Subcutaneous abdominal adipose tissue (tissue), 5 donors: ENCODE results near the gene SLC28A2.

Experiments used
- H3K27ac ChIP-seq: one replicate; pipeline ENCODE4 v1.7.0; 2013; ENCODE audit warnings: low read depth, mild to moderate bottlenecking, inconsistent platforms, low read length, moderate library complexity
- H3K27me3 ChIP-seq, 5 donors: one replicate each; pipeline ENCODE4 v1.7.0; 2013; ENCODE audit warnings: low read length in 5 of 5, inconsistent platforms in 1 of 5; ENCODE audit not compliant: control insufficient read depth in 5 of 5, insufficient read depth in 4 of 5
- H3K36me3 ChIP-seq, 5 donors: one replicate each; pipeline ENCODE4 v1.7.0; 2013; ENCODE audit warnings: low read length in 5 of 5; ENCODE audit not compliant: control insufficient read depth in 5 of 5, insufficient read depth in 5 of 5
- H3K4me1 ChIP-seq, 5 donors: one replicate each; pipeline ENCODE4 v1.7.0; 2013; ENCODE audit warnings: low read length in 5 of 5, mild to moderate bottlenecking in 3 of 5, moderate library complexity in 1 of 5; ENCODE audit not compliant: control insufficient read depth in 5 of 5, insufficient read depth in 5 of 5
- H3K4me3 ChIP-seq, 5 donors: one replicate each; pipeline ENCODE4 v1.7.0; 2013; ENCODE audit warnings: low read length in 5 of 5, low read depth in 1 of 5
- H3K9ac ChIP-seq, 5 donors: one replicate each; pipeline ENCODE4 v1.7.0; 2013; ENCODE audit warnings: low read length in 5 of 5, mild to moderate bottlenecking in 4 of 5, moderate library complexity in 3 of 5
- H3K9me3 ChIP-seq, 5 donors: one replicate each; pipeline ENCODE4 v1.7.0; 2013; ENCODE audit warnings: low read length in 5 of 5; ENCODE audit not compliant: control insufficient read depth in 5 of 5
- donor health status: healthy.
- donor health status: healthy.
- donor health status: healthy.
- donor health status: healthy.
- donor health status: healthy.

The SLC28A2 gene

DNA sequence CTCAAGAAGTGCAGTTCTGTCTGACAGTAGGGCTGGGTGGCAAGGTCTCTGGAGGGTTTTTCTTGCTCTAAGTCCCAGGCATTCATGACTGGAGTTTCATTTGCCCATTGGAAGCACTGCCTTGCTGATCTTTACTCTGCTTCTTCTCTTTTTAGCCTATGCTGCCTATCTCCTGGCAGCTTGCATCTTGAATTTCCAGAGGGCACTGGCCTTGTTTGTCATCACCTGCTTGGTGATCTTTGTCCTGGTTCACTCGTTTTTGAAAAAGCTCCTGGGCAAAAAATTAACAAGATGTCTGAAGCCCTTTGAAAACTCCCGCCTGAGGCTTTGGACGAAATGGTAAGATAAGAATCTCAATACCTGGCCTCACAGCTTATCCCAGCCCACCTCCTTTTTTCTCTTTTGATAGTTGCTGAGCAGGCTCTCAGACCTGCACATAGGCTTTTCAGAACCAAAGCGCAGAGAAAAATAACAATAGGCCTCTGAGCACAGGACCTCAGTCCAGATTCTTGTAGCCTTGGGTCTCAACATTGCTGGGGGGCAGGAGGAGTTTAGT is 10.9 kb downstream of the SLC28A2 start:
- Histone ChIP-seq H3K4me1 (no peaks in the 10 kb centered on the region), H3K36me3 (no peaks in the 10 kb centered on the region), H3K9ac (no peak overlapping the region), H3K27me3 (no peaks in the 10 kb centered on the region), H3K4me3 (no peak overlapping the region), H3K9me3 (peaks cover 0 to 4% (median 3%) of the 10 kb centered on the region in 5 donors), H3K27ac (no peak overlapping the region)

DNA sequence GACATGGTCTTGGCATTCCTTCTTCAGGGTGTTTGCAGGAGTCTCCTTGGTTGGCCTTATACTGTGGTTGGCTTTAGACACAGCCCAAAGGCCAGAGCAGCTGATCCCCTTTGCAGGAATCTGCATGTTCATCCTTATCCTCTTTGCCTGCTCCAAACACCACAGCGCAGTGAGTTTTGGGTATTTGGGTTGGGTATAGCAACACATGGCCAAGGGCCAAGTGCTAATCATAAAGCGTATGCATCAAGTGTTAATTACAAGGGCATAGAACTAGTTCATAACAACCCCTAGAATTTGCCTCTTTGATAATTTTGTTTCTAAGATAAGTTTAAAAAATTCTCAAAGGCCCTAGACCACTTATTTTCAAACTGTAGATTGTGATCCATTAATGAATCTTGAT is 11.8 kb downstream of the SLC28A2 start:
- Histone ChIP-seq H3K9me3 (peaks cover 0 to 4% (median 3%) of the 10 kb centered on the region in 5 donors), H3K27ac (no peak overlapping the region), H3K9ac (no peak overlapping the region), H3K27me3 (no peaks in the 10 kb centered on the region), H3K36me3 (no peaks in the 10 kb centered on the region), H3K4me3 (no peak overlapping the region), H3K4me1 (no peaks in the 10 kb centered on the region)

DNA sequence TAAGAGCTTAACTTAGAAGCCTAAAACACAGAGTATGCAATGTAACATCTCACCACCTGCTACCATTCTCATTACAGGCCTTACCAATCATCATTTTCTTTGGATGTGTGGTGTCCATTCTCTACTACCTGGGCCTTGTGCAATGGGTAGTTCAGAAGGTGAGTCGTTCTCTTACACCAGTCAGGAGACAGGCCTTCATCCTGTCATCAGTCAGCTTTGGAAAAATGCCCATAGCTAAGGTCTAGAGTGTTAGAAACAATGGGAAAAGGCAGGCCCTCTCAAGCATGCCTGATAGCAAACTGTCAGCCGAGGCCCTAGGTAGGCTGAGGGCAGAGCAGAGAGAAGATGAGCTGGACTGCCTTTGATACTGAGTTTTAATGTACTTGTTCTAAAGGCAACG is 13.5 kb downstream of the SLC28A2 start:
- no peak overlapping the region for H3K9ac ChIP-seq
- no peaks in the 10 kb centered on the region for H3K4me1 ChIP-seq
- H3K9me3 ChIP-seq: peaks cover 0 to 4% (median 3%) of the 10 kb centered on the region in 5 donors
- H3K4me3 ChIP-seq: no peak overlapping the region
- no peaks in the 10 kb centered on the region for H3K27me3 ChIP-seq
- no peak overlapping the region for H3K27ac ChIP-seq
- H3K36me3 ChIP-seq: no peaks in the 10 kb centered on the region

DNA sequence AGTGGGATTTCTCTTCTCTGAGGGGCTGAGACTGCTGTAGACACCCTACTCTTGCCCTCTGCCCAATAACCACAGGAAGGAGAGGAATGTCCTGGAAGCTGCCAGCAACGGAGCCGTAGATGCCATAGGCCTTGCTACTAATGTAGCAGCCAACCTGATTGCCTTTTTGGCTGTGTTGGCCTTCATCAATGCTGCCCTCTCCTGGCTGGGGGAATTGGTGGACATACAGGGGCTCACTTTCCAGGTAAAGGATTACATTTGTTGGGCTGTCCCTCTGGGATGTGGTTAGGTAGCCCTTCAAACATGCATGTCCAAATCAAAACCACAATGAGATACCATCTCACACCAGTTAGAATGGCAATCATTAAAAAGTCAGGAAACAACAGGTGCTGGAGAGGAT is 16.1 kb downstream of the SLC28A2 start:
- no peaks in the 10 kb centered on the region for H3K27me3 ChIP-seq
- H3K27ac ChIP-seq: no peak overlapping the region
- H3K4me1 ChIP-seq: no peaks in the 10 kb centered on the region
- H3K9me3 ChIP-seq: peaks cover 0 to 4% (median 3%) of the 10 kb centered on the region in 5 donors
- H3K36me3 ChIP-seq: no peaks in the 10 kb centered on the region
- no peak overlapping the region for H3K4me3 ChIP-seq
- H3K9ac ChIP-seq: no peak overlapping the region

DNA sequence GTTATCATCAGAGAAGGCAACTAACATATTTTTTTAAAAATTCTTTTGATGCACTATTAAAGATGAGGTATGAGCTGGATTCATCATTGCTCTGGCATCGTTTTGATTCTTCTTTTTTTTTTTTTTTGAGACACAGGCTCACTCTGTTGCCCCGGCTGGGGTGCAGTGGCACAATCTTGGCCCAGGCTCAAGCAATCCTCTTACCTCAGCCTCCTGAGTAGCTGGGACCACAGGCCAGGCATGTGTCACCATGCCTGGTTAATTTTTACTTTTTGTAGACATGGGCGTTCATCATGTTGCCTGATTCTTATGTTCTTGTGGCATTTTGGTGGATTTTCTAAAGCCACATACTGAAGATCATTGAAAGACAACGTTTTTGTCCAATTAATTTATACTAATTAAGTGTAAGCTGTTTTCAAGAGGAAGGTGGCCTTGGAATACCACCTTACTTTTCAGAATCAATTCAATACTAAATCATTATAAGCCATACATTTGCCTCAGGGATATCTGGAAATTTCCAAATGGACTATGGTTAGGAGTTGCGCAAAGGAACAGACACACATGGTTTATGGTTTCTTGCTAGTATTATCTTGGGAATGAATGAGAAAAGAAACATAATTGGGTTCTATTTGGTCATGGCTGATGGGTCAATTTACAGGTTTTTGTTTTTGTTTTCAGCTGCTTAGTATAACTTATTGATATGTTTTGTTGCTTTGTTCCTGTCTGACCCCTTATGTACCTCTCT is 22.8 kb downstream of the SLC28A2 start:
- Histone ChIP-seq H3K4me3 (no peak overlapping the region), H3K27ac (no peak overlapping the region), H3K27me3 (no peaks in the 10 kb centered on the region), H3K36me3 (no peaks in the 10 kb centered on the region), H3K9me3 (no peaks in the 10 kb centered on the region), H3K4me1 (peaks cover 0 to 16% (median 14%) of the 10 kb centered on the region in 5 donors), H3K9ac (no peak overlapping the region)

DNA sequence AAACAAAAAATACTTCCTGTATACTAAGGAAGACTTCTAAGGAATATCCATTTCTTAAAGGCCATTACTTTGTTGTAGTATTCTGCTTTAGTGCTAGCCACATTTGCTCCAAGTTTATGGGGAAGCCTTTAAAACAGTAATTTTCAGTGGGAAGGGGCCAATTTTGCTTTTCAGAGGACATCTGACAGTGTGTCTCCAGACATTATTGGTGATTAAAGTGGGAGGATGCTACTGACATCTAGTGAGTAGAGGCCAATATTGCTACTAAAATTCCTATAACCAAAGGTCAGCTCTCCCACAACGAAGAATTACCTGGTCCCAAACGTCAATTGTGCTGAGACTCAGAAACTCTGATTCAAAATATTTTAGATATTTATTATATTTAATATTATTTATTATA is 24.8 kb downstream of the SLC28A2 start:
- Histone ChIP-seq H3K36me3 (no peaks in the 10 kb centered on the region), H3K4me3 (no peak overlapping the region), H3K27ac (no peak overlapping the region), H3K4me1 (peaks cover 0 to 19% (median 17%) of the 10 kb centered on the region in 5 donors), H3K27me3 (no peaks in the 10 kb centered on the region), H3K9me3 (no peaks in the 10 kb centered on the region), H3K9ac (no peak overlapping the region)

DNA sequence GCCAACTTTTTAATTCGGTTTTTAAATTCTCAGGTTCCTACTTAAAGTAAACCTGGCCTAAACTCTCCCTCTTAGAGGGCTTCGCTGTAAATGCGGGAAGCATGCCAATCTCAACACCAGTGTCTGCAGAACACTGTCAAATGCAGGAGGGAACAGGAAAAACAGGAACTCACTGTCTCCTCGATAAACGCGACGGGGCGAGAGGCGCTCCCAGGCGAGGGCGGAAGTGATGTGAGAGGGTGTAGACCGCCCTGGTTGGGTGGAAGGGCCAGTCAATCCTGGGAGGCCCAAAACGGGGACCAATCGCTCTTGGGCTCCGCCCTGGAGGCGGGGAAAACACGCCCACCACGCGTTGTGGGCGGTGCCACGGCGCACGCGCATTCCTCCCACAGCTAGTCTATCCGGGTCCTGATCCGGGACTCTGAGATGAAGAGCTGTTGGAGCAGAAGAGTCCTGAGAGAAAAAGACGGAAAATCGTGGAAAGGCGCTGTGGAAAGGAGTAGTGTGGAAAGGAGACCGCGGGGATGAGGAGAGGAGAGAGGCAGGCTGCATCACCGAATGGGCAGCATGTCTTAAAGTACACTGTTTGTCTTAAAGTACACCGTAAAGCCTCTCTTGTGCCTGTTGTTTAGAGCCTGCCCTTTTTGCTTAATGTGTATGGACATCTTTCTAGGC is 27.1 kb downstream of the SLC28A2 start:
- no peaks in the 10 kb centered on the region for H3K27me3 ChIP-seq
- peaks cover 0 to 19% (median 17%) of the 10 kb centered on the region in 5 donors for H3K4me1 ChIP-seq
- H3K9ac ChIP-seq: peak overlapping the region; percentile 60 to 88 (median 79)
- H3K27ac ChIP-seq: peak overlapping the region; percentile 75
- H3K36me3 ChIP-seq: no peaks in the 10 kb centered on the region
- H3K9me3 ChIP-seq: no peaks in the 10 kb centered on the region
- peak overlapping the region; percentile 72 to 96 (median 90) for H3K4me3 ChIP-seq

DNA sequence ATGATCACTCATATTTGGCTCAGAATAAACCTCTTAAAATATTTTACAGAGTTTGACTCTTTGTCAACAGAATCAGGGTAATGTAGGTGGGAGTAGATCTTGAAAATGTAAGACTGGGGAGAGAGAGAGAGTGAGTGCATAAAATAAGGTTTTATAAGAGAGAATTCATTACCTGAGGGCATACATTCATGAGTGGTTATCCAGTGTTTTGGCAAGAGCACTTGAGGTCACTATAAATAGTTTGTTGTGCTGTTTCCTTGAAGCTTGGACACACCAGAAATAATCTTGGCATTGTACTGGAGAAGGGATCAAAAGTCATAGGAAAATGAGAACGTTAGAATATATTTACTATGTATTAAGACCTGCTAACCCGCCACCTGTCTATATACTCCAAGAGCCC is 33.4 kb downstream of the SLC28A2 start:
- Histone ChIP-seq H3K27me3 (no peaks in the 10 kb centered on the region), H3K4me3 (no peak overlapping the region), H3K9me3 (no peaks in the 10 kb centered on the region), H3K4me1 (no peaks in the 10 kb centered on the region), H3K9ac (no peak overlapping the region), H3K27ac (no peak overlapping the region), H3K36me3 (no peaks in the 10 kb centered on the region)

DNA sequence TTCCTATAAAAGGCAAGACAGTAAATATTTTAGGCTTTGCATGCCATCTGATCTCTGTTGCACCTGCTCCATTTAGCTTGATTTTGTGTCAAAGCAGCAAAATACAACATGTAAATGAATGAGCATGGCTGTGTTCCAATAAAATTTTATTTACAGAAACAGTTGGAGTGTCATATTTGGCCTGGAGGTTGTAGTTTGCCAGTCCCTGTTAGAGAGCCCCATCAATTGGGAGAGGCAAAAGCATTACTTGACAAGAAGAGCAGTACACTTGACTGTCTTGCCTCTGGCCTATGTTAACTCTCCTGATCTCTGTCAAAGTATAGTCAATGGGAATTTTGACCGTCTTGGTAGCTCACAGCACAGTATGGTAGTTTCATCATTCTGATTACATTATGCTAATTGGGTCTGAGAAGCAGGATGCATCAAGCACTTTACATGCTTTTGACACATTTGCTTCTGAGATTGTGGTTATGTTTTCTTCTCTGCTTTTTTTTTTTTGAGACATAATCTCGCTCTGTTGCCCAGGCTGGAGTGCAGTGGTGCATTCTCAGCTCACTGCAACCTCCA is 35.4 kb downstream of the SLC28A2 start:
- no peak overlapping the region for H3K27ac ChIP-seq
- no peaks in the 10 kb centered on the region for H3K27me3 ChIP-seq
- H3K9me3 ChIP-seq: no peaks in the 10 kb centered on the region
- H3K9ac ChIP-seq: no peak overlapping the region
- no peak overlapping the region for H3K4me3 ChIP-seq
- H3K36me3 ChIP-seq: no peaks in the 10 kb centered on the region
- H3K4me1 ChIP-seq: no peaks in the 10 kb centered on the region

DNA sequence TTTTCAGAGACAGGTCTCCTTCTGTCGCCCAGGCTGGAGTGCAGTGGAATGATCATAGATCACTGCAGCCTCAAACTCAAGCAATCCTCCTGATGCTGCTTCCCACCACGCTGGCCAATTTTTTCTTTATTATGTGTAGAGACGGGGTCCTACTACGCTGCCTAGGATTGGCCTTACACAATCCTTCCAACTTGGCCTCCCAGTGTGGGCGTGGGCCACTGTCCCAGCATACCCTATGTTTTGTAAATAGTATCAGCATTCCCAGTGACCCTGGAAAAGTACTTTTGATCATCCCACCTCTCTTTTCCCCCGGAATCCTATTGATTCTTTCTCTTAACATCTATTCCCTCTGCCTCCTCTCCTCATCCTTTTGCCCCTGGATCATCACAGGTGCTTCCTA is 36.9 kb downstream of the SLC28A2 start:
- Histone ChIP-seq H3K4me1 (no peaks in the 10 kb centered on the region), H3K36me3 (no peaks in the 10 kb centered on the region), H3K27ac (no peak overlapping the region), H3K9ac (no peak overlapping the region), H3K4me3 (no peak overlapping the region), H3K9me3 (no peaks in the 10 kb centered on the region), H3K27me3 (no peaks in the 10 kb centered on the region)
